ENCODE results near the gene RELN. TPM values are rescaled to one million over a fixed set of nuclear protein-coding genes. Genes with fewer than 3 reads are reported as not detected.

Gene RELN
- total and polyA plus RNA-seq, 2 donors (not counting 1 experiment from before 2014, with no cell fraction given): not detected

DNA sequence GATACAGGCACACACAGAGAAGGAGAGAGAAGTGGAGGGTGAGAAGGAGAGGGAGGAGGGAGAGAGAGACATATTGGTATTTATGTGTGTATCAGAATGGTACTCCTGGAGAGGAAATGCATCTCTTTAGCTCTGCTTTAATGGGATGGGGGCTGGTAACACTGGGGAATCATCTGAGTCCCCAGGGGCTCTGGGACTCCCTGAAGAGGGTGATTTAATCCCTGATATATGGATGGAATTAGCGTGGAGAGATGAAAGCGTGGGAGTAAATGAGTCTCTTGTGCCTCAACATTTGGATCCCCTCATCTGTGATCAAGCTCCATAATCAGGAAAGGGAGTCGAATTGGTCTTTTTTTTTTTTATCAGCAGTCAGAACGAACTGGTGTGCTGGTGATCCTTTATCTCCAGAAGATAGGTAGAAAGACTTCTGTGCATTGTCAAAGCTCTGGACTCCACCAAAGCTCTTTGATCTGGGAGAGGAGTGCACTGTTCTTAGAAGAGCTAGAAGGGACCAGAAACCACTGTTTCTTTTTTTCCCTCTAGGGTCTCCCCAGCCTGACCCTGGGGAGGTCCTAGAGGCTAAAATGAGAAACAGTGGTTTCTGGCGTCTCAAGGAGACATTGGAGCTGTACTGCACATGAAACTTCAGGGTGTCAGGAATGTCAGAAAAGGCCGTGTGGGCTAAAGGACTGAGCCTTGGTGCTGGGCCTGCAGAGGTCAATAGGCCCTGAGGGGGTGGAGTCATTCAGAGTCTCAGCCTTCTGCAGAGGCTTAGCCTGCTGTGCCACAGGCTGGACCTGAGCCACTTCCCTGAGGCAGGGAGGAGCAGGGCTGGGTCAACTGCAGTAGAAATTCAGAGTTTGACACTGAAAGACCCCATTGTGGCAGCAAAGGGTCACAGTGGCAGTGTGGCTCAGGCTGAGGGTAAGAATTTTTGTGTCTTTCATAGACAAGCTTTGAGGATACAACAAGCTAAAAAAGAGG is 309.0 kb downstream of the RELN start:
- Histone ChIP-seq H3K27me3 (replicated peaks in 1 of 4; ENCODE audit: control extremely low read depth in 1 of 4, control insufficient read depth in 3 of 4, insufficient read depth in 4 of 4, low read length in 3 of 4) (no peaks in the 10 kb centered on the region), H3K4me2 (replicated peaks; ENCODE audit: low read depth, low read length, poor library complexity, severe bottlenecking) (no peak overlapping the region), H3K27ac (ENCODE audit: low read length in 2 of 2) (no peak overlapping the region), H3K4me1 (ENCODE audit: control insufficient read depth in 2 of 2, insufficient read depth in 2 of 2, low read length in 2 of 2) (no peaks in the 10 kb centered on the region), H2AFZ (ENCODE audit: insufficient read depth, low read depth, low read length, poor library complexity, severe bottlenecking) (no peak overlapping the region), H3K9me3 (ENCODE audit: control extremely low read depth in 1 of 3, control insufficient read depth in 2 of 3, insufficient read depth in 1 of 3, low read length in 2 of 3) (no peaks in the 10 kb centered on the region), H4K20me1 (ENCODE audit: control insufficient read depth, insufficient read depth, low read length, poor library complexity, severe bottlenecking) (no peaks in the 10 kb centered on the region), H3K9ac (ENCODE audit: low read length) (no peak overlapping the region), H3K36me3 (replicated peaks in 1 of 2; ENCODE audit: control extremely low read depth in 1 of 2, control insufficient read depth in 1 of 2, extremely low read depth in 1 of 2, insufficient read depth in 2 of 2, low read length in 1 of 2) (no peaks in the 10 kb centered on the region), H3K79me2 (ENCODE audit: control insufficient read depth, insufficient read depth, low read length) (no peaks in the 10 kb centered on the region), H3K4me3 (ENCODE audit: control extremely low read depth in 1 of 5, extremely low read depth in 1 of 5, insufficient read depth in 1 of 5, low read depth in 2 of 5, low read length in 4 of 5) (no peak overlapping the region)
- intact Hi-C loops (cut with micrococcal nuclease): no loop called here
- H3K27ac Mint-ChIP-seq: no peak overlapping the region
- H3K4me3 Mint-ChIP-seq: no peak overlapping the region
- ATAC-seq (ENCODE audit: low read depth) (no peak), DNase-seq (no peak)
- no peaks in the 10 kb centered on the region for H3K4me1 Mint-ChIP-seq
- TF ChIP-seq EZH2 (IDR thresholded peaks at IDR 0.05; ENCODE audit: borderline replicate concordance, insufficient read depth, low read depth, low read length, poor library complexity, severe bottlenecking): no peak
- TF ChIP-seq, protein P1, sequence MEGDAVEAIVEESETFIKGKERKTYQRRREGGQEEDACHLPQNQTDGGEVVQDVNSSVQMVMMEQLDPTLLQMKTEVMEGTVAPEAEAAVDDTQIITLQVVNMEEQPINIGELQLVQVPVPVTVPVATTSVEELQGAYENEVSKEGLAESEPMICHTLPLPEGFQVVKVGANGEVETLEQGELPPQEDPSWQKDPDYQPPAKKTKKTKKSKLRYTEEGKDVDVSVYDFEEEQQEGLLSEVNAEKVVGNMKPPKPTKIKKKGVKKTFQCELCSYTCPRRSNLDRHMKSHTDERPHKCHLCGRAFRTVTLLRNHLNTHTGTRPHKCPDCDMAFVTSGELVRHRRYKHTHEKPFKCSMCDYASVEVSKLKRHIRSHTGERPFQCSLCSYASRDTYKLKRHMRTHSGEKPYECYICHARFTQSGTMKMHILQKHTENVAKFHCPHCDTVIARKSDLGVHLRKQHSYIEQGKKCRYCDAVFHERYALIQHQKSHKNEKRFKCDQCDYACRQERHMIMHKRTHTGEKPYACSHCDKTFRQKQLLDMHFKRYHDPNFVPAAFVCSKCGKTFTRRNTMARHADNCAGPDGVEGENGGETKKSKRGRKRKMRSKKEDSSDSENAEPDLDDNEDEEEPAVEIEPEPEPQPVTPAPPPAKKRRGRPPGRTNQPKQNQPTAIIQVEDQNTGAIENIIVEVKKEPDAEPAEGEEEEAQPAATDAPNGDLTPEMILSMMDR (IDR thresholded peaks at IDR 0.05): no peak
- no peaks in the 10 kb centered on the region for H3K27me3 Mint-ChIP-seq
- CTCF ChIA-PET: no interaction called here
- WGBS (ENCODE audit: insufficient coverage): 53% methylated on average over 2 of the region's 6 CpGs
- POLR2A ChIA-PET: no interaction called here
- H3K9me3 Mint-ChIP-seq (ENCODE audit: insufficient read depth): no peaks in the 10 kb centered on the region

Measured in B cell (primary cell).